ENCODE results near the gene OSBPL1A.

Gene OSBPL1A

GRCh38 chr18:24386681-24387080 is 10.9 kb downstream of the OSBPL1A start:
- no peak for TF ChIP-seq POLR2AphosphoS5 (IDR thresholded peaks at IDR 0.05; ENCODE audit: low read depth, low read length)
- no peak for TF ChIP-seq SIN3A (IDR thresholded peaks at IDR 0.05; ENCODE audit: borderline replicate concordance, insufficient read depth, low read length)
- no peak for TF ChIP-seq REST (IDR thresholded peaks at IDR 0.05; ENCODE audit: insufficient read depth in 1 of 2, low read depth in 2 of 2, low read length in 2 of 2)
- no peak for TF ChIP-seq FOXP2 (optimal IDR thresholded peaks at IDR 0.05; ENCODE audit: borderline replicate concordance, extremely low read depth, extremely low read length, insufficient read depth)
- TF ChIP-seq TAF1 (IDR thresholded peaks at IDR 0.05; ENCODE audit: borderline replicate concordance, insufficient read depth, low read length), result no peak

- TF ChIP-seq SIN3A (IDR thresholded peaks at IDR 0.05; ENCODE audit: borderline replicate concordance, insufficient read depth, low read length), result no peak
- no peak for TF ChIP-seq REST (IDR thresholded peaks at IDR 0.05; ENCODE audit: insufficient read depth in 1 of 2, low read depth in 2 of 2, low read length in 2 of 2)
- TF ChIP-seq TAF1 (IDR thresholded peaks at IDR 0.05; ENCODE audit: borderline replicate concordance, insufficient read depth, low read length), result no peak
- TF ChIP-seq FOXP2 (optimal IDR thresholded peaks at IDR 0.05; ENCODE audit: borderline replicate concordance, extremely low read depth, extremely low read length, insufficient read depth), result no peak
- no peak for TF ChIP-seq POLR2AphosphoS5 (IDR thresholded peaks at IDR 0.05; ENCODE audit: low read depth, low read length)
Observed at GRCh38 chr18:24381126-24381525, 16.5 kb downstream of the OSBPL1A start.

DNA sequence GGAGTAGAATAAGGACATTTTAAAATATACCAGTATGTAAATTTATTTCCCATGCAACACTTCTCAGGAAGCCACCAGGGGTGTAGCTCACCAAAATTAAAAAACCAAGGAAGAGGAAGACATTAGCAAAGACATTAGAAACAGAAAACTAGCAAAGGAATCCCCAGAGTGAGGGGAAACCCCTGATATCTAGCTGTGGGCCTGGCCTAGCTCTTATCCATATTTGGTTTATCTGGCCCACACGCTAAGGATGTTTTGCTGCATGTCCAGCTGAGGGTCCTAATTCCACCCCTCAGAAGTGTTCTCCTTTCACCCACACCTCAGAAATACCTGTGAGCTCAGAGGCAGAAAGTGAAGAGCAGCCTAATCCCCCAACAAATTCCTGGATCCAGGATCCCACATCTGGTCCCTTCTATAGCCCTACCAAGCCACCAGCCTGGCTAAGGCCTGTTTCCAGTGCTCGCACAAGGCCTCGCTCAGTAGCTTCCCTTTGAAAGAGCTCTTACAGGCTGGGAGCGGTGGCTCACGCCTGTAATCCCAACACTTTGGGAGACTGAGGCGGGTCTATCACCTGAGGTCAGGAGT is 17.4 kb downstream of the OSBPL1A start:
- no peak for TF ChIP-seq POLR2AphosphoS5 (IDR thresholded peaks at IDR 0.05; ENCODE audit: low read depth, low read length)
- no peak for TF ChIP-seq FOXP2 (optimal IDR thresholded peaks at IDR 0.05; ENCODE audit: borderline replicate concordance, extremely low read depth, extremely low read length, insufficient read depth)
- TF ChIP-seq REST (IDR thresholded peaks at IDR 0.05; ENCODE audit: insufficient read depth in 1 of 2, low read depth in 2 of 2, low read length in 2 of 2), result no peak
- no peak for TF ChIP-seq SIN3A (IDR thresholded peaks at IDR 0.05; ENCODE audit: borderline replicate concordance, insufficient read depth, low read length)
- TF ChIP-seq TAF1 (IDR thresholded peaks at IDR 0.05; ENCODE audit: borderline replicate concordance, insufficient read depth, low read length), result no peak

- TF ChIP-seq POLR2AphosphoS5 (IDR thresholded peaks at IDR 0.05; ENCODE audit: low read depth, low read length) (no peak), REST (IDR thresholded peaks at IDR 0.05; ENCODE audit: insufficient read depth in 1 of 2, low read depth in 2 of 2, low read length in 2 of 2) (no peak), FOXP2 (optimal IDR thresholded peaks at IDR 0.05; ENCODE audit: borderline replicate concordance, extremely low read depth, extremely low read length, insufficient read depth) (no peak), SIN3A (IDR thresholded peaks at IDR 0.05; ENCODE audit: borderline replicate concordance, insufficient read depth, low read length) (no peak), TAF1 (IDR thresholded peaks at IDR 0.05; ENCODE audit: borderline replicate concordance, insufficient read depth, low read length) (no peak)
Observed at GRCh38 chr18:24378598-24378997, 19.0 kb downstream of the OSBPL1A start.

Data from PFSK-1 (cell line).